Measurements from ENCODE around the gene NXT1.

NXT1 gene

DNA sequence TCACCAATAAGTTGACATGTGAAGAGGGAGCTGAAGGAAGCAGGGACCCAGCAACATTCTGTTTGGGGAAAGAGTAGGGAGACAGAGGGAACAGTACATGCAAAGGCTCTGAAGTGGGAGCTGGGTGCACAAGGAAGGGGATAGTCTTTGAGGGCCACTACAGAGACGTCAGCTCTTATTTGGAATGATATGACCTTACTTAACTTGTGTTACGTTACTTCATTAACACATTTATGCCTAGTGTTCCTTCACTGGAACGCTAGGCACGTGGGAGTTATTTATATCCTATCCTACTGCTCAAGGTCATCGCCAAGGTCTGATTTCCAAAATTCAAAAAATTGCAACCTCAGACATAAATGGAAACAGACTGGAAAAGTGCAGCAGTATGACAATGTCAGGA lies 50.5 kb downstream of the NXT1 start:
- Histone ChIP-seq H3K4me3 (ENCODE audit: low read depth in 1 of 2, low read length in 2 of 2) (no peak overlapping the region), H3K4me2 (ENCODE audit: insufficient read depth, low read length) (no peak overlapping the region), H3K27me3 (ENCODE audit: insufficient read depth, low read length, poor library complexity) (no peaks in the 10 kb centered on the region), H3K79me2 (ENCODE audit: insufficient read depth, low read length) (peaks cover 35% of the 10 kb centered on the region), H3K36me3 (ENCODE audit: insufficient read depth, low read length) (peaks cover 13% of the 10 kb centered on the region; the same call in 1 of the 2 replicates), H3K27ac (ENCODE audit: low read length) (no peak overlapping the region), H2AFZ (ENCODE audit: low read depth, low read length) (no peak overlapping the region), H3K9ac (ENCODE audit: low read depth, low read length) (no peak overlapping the region), H4K20me1 (ENCODE audit: insufficient read depth, low read length) (peaks cover 14% of the 10 kb centered on the region), H3K9me3 (ENCODE audit: insufficient read depth, low read length, severe bottlenecking) (no peaks in the 10 kb centered on the region), H3K4me1 (ENCODE audit: insufficient read depth, low read length) (no peaks in the 10 kb centered on the region)
- DNase-seq, result no peak
- no peak for TF ChIP-seq EZH2 (IDR thresholded peaks at IDR 0.05; ENCODE audit: borderline replicate concordance, low read depth, low read length, severe bottlenecking)
- TF ChIP-seq, protein P1, sequence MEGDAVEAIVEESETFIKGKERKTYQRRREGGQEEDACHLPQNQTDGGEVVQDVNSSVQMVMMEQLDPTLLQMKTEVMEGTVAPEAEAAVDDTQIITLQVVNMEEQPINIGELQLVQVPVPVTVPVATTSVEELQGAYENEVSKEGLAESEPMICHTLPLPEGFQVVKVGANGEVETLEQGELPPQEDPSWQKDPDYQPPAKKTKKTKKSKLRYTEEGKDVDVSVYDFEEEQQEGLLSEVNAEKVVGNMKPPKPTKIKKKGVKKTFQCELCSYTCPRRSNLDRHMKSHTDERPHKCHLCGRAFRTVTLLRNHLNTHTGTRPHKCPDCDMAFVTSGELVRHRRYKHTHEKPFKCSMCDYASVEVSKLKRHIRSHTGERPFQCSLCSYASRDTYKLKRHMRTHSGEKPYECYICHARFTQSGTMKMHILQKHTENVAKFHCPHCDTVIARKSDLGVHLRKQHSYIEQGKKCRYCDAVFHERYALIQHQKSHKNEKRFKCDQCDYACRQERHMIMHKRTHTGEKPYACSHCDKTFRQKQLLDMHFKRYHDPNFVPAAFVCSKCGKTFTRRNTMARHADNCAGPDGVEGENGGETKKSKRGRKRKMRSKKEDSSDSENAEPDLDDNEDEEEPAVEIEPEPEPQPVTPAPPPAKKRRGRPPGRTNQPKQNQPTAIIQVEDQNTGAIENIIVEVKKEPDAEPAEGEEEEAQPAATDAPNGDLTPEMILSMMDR (IDR thresholded peaks at IDR 0.05; ENCODE audit: borderline replicate concordance, extremely low read depth, low read length, poor library complexity, severe bottlenecking), result no peak
- ATAC-seq (ENCODE audit: insufficient read depth, low read depth), result no peak

- H3K27ac ChIP-seq (ENCODE audit: low read length), result no peak overlapping the region
- H3K4me2 ChIP-seq (ENCODE audit: insufficient read depth, low read length), result no peak overlapping the region
- H3K79me2 ChIP-seq (ENCODE audit: insufficient read depth, low read length), result peaks cover 61% of the 10 kb centered on the region
- peaks cover 20% of the 10 kb centered on the region for H4K20me1 ChIP-seq (ENCODE audit: insufficient read depth, low read length)
- H3K27me3 ChIP-seq (ENCODE audit: insufficient read depth, low read length, poor library complexity), result no peaks in the 10 kb centered on the region
- no peak overlapping the region for H3K9ac ChIP-seq (ENCODE audit: low read depth, low read length)
- no peak for DNase-seq
- no peaks in the 10 kb centered on the region for H3K4me1 ChIP-seq (ENCODE audit: insufficient read depth, low read length)
- TF ChIP-seq EZH2 (IDR thresholded peaks at IDR 0.05; ENCODE audit: borderline replicate concordance, low read depth, low read length, severe bottlenecking), result no peak
- TF ChIP-seq, protein P1 (IDR thresholded peaks at IDR 0.05; ENCODE audit: borderline replicate concordance, extremely low read depth, low read length, poor library complexity, severe bottlenecking), result no peak
- no peak overlapping the region for H3K4me3 ChIP-seq (ENCODE audit: low read depth in 1 of 2, low read length in 2 of 2)
- H2AFZ ChIP-seq (ENCODE audit: low read depth, low read length), result no peak overlapping the region
- peaks cover 9% of the 10 kb centered on the region; the same call in 1 of the 2 replicates for H3K36me3 ChIP-seq (ENCODE audit: insufficient read depth, low read length)
- ATAC-seq (ENCODE audit: insufficient read depth, low read depth), result no peak
- H3K9me3 ChIP-seq (ENCODE audit: insufficient read depth, low read length, severe bottlenecking), result no peaks in the 10 kb centered on the region
Observed at GRCh38 chr20:23403751-23404150, 53.2 kb downstream of the NXT1 start.

DNA sequence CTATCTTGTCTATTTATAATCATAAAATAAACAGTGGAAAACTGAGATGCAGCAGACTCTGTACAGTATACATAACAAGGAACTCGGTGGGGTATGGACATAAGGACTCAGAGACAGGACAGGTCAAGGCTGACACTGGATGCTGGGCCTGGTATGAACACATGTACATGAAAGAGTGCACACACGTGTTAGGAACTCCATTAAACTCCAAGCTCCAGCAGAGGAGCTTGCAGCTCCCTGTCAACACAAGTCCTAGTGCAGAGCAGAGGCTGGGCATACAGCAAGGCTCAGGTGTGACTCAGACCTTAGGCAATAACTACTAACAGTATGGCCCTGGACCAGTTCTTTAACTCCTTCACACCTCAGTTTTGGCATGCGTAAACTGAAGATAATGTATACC lies 53.6 kb downstream of the NXT1 start:
- H4K20me1 ChIP-seq (ENCODE audit: insufficient read depth, low read length), result peaks cover 17% of the 10 kb centered on the region
- peaks cover 9% of the 10 kb centered on the region; the same call in 1 of the 2 replicates for H3K36me3 ChIP-seq (ENCODE audit: insufficient read depth, low read length)
- H3K9me3 ChIP-seq (ENCODE audit: insufficient read depth, low read length, severe bottlenecking), result no peaks in the 10 kb centered on the region
- no peak overlapping the region for H3K4me2 ChIP-seq (ENCODE audit: insufficient read depth, low read length)
- H3K27me3 ChIP-seq (ENCODE audit: insufficient read depth, low read length, poor library complexity), result no peaks in the 10 kb centered on the region
- no peak overlapping the region for H2AFZ ChIP-seq (ENCODE audit: low read depth, low read length)
- no peak overlapping the region for H3K4me3 ChIP-seq (ENCODE audit: low read depth in 1 of 2, low read length in 2 of 2)
- H3K27ac ChIP-seq (ENCODE audit: low read length), result no peak overlapping the region
- peaks cover 65% of the 10 kb centered on the region for H3K79me2 ChIP-seq (ENCODE audit: insufficient read depth, low read length)
- no peak for TF ChIP-seq EZH2 (IDR thresholded peaks at IDR 0.05; ENCODE audit: borderline replicate concordance, low read depth, low read length, severe bottlenecking)
- TF ChIP-seq, protein P1 (IDR thresholded peaks at IDR 0.05; ENCODE audit: borderline replicate concordance, extremely low read depth, low read length, poor library complexity, severe bottlenecking), result no peak
- ATAC-seq (ENCODE audit: insufficient read depth, low read depth) (no peak), DNase-seq (no peak)
- no peak overlapping the region for H3K9ac ChIP-seq (ENCODE audit: low read depth, low read length)
- no peaks in the 10 kb centered on the region for H3K4me1 ChIP-seq (ENCODE audit: insufficient read depth, low read length)

All from DND-41 (cell line).